ENCODE data around the gene NIT1.

Gene NIT1

DNA sequence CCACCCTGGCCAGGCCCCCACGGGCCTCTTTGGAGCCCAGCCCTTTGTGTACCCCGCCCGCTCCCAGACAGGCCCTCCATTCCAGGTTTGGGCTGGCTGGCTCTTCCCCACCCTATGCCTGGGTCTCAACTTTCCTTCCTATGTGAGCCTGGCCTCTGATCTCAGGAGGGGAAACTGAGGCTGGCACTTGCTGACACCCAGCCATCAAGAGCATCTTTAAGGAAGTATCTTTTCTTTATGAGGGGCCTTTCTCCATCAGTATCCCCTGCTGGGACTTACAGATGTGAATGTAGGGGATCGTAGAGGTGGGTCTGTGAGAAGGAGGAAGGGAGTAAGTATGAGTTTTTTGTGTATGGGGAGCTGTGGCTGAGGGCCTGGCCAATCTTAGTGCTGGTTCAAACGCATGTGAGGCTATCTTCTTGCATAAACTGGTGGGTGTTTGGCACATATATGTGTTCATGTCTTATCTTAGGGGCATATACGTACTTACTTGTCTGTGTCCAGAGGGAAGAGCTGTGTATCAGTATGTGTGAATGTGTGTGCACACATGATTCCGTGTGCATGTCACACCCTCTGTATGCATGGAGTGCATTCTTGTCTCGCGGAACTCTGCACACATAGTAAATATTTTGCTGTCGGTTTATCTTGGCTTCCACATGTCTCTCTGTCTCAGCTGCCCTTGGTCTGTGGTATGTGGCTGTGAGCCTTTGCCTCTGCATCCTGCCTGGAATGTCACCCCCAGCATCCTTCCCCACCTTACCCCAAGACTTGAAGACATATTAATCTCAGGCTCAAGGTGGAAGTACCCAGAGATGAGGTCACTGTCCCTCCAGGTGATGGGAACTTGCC, 33.9 kb upstream of the NIT1 start:
- DNase-seq (ENCODE audit: low read depth) = no peak
- in situ Hi-C loops (cut with HindIII; ENCODE audit: low sequenced_read_pairs) = no loop called here
- TF ChIP-seq, protein P1, sequence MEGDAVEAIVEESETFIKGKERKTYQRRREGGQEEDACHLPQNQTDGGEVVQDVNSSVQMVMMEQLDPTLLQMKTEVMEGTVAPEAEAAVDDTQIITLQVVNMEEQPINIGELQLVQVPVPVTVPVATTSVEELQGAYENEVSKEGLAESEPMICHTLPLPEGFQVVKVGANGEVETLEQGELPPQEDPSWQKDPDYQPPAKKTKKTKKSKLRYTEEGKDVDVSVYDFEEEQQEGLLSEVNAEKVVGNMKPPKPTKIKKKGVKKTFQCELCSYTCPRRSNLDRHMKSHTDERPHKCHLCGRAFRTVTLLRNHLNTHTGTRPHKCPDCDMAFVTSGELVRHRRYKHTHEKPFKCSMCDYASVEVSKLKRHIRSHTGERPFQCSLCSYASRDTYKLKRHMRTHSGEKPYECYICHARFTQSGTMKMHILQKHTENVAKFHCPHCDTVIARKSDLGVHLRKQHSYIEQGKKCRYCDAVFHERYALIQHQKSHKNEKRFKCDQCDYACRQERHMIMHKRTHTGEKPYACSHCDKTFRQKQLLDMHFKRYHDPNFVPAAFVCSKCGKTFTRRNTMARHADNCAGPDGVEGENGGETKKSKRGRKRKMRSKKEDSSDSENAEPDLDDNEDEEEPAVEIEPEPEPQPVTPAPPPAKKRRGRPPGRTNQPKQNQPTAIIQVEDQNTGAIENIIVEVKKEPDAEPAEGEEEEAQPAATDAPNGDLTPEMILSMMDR (IDR thresholded peaks at IDR 0.05; ENCODE audit: low read depth, low read length, missing control alignments) = no peak
- no peak overlapping the region for H3K4me3 ChIP-seq (ENCODE audit: low read depth, low read length)

DNA sequence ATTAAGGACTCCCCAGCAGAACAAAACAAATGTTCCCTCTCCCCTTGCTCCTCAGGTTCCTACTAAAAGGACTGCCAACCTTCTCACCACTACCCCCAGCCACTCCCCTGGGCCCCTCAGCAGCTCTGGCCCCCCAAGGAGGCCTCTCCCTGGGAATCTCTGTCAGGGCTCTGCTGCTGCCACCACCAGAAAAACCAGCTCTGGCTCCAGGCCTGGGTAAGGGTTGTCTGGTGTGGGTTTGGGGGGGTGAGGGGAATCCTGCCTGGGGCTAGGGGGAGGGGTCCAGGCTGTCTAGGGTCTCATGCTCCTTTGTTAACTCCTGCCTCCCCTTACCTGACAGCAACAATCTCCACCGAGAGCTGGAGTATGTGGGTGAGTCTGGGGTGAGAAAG, 33.3 kb upstream of the NIT1 start:
- in situ Hi-C loops (cut with HindIII; ENCODE audit: low sequenced_read_pairs) = no loop called here
- TF ChIP-seq, protein P1 (IDR thresholded peaks at IDR 0.05; ENCODE audit: low read depth, low read length, missing control alignments) = no peak
- H3K4me3 ChIP-seq (ENCODE audit: low read depth, low read length) = no peak overlapping the region
- no peak for DNase-seq (ENCODE audit: low read depth)

DNA sequence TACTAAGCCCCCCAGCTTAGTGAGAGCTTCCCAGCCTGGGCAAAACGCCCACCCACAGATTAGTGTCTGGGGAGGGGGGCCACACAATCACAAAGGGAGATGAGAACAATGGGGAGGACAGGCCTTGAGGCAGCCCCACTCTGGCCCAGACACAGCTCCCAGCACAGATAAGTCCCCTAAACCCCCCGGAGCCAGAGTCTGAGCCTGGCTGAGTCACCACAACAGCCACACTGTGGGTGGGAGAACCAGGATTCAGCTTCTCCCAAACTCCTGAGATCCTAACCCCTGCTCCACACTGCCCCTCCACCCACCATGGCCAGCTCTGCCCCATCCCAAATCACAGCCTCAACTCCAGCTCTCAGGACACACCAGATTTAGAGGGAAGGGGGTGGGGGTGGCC, 32.7 kb upstream of the NIT1 start:
- TF ChIP-seq, protein P1 (IDR thresholded peaks at IDR 0.05; ENCODE audit: low read depth, low read length, missing control alignments) = no peak
- in situ Hi-C loops (cut with HindIII; ENCODE audit: low sequenced_read_pairs) = no loop called here
- H3K4me3 ChIP-seq (ENCODE audit: low read depth, low read length) = no peak overlapping the region
- no peak for DNase-seq (ENCODE audit: low read depth)

DNA sequence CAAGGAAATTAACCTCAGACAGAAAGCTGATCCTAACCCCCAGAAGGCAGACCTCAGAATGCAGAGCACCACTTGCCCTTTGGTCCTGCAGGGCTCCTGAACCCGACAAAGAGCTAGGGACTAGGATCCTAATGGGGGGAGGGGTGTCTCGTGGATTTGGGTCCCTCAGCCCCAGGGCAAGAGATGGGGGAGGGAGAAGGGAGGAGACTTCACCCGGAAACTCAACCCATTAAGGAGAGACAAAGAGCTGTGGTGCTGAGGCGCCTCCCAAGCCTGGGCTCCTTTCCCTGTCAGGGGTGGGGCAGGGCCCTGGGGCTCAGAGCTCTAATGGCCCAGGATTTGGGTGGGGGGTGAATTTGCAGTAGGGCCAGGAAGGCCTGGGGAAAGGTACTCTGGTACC, 31.4 kb upstream of the NIT1 start:
- DNase-seq (ENCODE audit: low read depth) = no peak
- in situ Hi-C loops (cut with HindIII; ENCODE audit: low sequenced_read_pairs) = no loop called here
- H3K4me3 ChIP-seq (ENCODE audit: low read depth, low read length) = no peak overlapping the region
- TF ChIP-seq, protein P1 (IDR thresholded peaks at IDR 0.05; ENCODE audit: low read depth, low read length, missing control alignments) = no peak

DNA sequence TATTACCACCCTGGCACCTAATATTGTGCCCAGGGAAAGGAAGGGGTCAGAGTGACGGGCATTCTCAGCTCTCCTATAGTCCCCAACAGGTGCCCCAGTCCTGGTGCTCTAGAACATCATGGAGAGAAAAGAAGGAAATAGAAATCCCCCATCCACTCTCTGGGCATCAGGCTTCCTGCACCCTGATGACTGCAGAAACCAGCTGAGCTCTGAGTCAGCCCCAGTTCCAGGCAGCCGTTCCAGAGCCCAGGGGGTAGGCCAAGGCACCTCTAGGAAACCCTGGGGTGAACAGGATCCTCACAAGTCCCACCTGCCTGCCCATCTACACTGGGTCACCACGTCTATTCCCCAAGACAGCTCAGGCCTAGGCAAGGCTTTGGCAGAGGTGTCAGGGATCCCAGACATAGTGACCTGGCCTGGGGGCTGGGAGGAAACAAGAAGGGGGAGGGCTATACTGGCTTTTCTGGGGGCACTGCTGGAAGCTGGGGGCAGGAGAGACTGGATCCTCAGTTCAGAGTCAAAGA, 29.3 kb upstream of the NIT1 start:
- no peak overlapping the region for H3K4me3 ChIP-seq (ENCODE audit: low read depth, low read length)
- no peak for DNase-seq (ENCODE audit: low read depth)
- in situ Hi-C loops (cut with HindIII; ENCODE audit: low sequenced_read_pairs) = no loop called here
- TF ChIP-seq, protein P1 (IDR thresholded peaks at IDR 0.05; ENCODE audit: low read depth, low read length, missing control alignments) = no peak

DNA sequence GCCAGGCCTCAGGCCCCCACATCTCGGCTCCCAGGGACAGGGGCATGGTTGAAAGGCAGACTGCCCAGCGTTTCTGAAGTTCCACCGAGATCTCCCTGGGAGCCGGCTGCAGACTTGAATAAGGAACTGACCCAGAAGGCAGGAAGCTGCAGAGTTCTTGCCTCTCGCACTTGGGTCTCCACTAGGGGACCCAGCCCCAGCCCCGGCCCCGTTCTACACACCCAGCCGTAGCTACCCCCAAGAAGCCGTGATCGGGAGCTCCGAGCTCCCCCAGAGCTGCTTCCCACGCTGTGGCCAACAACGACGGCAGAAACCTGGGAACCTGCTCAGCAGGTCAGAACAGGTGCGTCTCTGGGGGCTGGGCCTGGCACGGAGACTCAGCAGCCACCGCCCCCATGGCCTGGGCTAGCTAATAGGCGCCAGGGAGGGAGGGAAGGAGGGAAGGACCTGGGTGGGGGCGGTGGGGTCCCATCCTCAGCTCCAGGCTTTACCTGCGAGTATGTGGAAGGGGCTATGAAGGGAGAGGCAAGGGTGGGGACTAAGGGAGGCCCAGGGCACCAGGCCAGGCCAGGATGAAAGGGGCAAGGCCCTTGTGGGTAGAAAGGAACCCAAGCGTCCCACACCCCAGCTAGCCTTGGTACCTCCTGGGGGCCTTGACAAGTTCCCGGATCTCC, 28.5 kb upstream of the NIT1 start, which contains the start of gene NECTIN4:
NECTIN4 (minus strand) TSS at position 308 of the 674 bp plus-strand sequence; CDS start at position 46, 262 bp downstream.
- in situ Hi-C loops (cut with HindIII; ENCODE audit: low sequenced_read_pairs) = no loop called here
- no peak for DNase-seq (ENCODE audit: low read depth)
- H3K4me3 ChIP-seq (ENCODE audit: low read depth, low read length) = no peak within 1 kb of the TSS
- TF ChIP-seq, protein P1 (IDR thresholded peaks at IDR 0.05; ENCODE audit: low read depth, low read length, missing control alignments) = no peak

Measured in astrocyte of the cerebellum (primary cell).